GM04504 (cell line): Measurements from ENCODE around the gene ACAP3.
A peak's percentile ranks its signal among the peaks of the same experiment; 100 is the strongest.

Experiments used
- DNase-seq: peaks from one replicate; pipeline ENCODE4 v3.0.0-alpha.2; 2012; ENCODE audit warnings: low read depth

ACAP3 gene, protein sequence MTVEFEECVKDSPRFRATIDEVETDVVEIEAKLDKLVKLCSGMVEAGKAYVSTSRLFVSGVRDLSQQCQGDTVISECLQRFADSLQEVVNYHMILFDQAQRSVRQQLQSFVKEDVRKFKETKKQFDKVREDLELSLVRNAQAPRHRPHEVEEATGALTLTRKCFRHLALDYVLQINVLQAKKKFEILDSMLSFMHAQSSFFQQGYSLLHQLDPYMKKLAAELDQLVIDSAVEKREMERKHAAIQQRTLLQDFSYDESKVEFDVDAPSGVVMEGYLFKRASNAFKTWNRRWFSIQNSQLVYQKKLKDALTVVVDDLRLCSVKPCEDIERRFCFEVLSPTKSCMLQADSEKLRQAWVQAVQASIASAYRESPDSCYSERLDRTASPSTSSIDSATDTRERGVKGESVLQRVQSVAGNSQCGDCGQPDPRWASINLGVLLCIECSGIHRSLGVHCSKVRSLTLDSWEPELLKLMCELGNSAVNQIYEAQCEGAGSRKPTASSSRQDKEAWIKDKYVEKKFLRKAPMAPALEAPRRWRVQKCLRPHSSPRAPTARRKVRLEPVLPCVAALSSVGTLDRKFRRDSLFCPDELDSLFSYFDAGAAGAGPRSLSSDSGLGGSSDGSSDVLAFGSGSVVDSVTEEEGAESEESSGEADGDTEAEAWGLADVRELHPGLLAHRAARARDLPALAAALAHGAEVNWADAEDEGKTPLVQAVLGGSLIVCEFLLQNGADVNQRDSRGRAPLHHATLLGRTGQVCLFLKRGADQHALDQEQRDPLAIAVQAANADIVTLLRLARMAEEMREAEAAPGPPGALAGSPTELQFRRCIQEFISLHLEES

DNA sequence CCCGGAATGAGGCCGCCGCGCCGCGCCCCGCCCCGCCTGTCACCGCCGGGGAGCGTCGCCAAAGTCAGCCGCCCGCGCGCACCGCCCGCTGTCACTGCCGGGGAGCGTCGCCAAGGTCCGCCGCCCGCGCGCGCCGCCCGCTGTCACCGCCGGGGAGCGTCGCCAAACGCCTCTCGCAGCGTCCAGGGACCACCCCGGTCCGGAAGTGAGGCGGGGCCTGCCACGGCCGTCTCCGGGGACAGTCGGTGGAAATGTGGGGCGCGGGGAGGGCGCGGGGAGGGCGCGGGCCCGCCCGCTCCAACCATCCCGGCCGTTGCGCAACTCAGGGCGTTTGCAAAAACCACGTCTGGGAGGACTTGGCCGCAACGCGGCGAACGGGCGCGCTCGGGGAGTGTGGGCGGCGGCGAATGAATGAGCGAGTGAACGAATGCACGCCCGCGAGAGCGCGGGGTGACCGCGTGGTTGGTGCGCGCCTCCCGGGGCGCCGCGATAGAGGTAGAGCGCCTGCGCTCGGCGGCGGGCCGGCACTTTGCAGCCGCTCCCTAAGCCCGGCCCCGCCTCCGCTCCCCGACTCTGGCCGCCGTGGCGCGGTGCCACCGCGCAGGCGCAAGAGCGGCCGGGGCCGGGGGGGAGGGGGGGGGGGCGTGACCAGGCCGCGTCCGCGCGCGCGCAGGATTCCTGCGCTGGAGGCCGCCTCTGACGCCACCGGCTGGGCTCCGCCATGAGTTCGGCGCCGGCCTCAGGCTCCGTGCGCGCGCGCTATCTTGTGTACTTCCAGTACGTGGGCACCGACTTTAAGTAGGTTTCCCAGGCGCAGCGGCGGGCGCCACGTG, at the start of gene ACAP3, which contains the start of gene PUSL1:
Gene ACAP3 (minus strand): TSS at position 8 of the 833 bp plus-strand sequence. CDS start 115 bp downstream, outside the sequence.
Gene PUSL1 (plus strand): TSS at position 675 of the 833 bp plus-strand sequence. CDS start 47 bp downstream, at position 722.
- DNase-seq, result peak; percentile 84

DNA sequence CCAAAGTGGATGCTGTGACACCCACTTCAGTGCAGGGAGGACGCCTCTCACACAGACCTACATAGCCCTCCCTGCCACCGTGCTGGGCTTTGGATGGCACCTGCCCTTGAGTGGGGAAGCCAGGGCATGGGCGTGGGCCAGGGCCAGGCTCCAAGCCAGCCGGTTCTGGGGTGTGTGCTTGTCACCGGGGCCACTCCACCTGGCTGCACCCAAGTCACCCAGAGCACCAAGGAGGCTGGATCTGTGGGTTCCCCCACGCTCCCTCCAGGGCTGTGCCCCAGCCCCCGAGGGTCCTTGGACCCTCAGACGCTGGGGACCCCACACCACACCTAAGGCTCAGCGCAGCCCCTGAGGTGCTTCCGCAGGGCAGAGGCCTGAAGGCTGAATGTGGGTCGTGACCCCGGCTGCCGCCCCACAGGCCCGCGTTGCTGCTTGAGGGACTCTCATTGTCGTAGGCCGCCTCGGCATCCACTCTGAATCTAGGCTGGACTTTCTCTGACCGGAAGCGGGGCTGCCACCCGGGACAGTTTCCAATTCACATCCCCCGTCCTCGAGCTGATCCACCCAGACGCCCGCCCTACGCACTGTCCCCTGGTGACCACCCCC, 49.2 kb upstream of the ACAP3 start:
- no peak for DNase-seq

DNA sequence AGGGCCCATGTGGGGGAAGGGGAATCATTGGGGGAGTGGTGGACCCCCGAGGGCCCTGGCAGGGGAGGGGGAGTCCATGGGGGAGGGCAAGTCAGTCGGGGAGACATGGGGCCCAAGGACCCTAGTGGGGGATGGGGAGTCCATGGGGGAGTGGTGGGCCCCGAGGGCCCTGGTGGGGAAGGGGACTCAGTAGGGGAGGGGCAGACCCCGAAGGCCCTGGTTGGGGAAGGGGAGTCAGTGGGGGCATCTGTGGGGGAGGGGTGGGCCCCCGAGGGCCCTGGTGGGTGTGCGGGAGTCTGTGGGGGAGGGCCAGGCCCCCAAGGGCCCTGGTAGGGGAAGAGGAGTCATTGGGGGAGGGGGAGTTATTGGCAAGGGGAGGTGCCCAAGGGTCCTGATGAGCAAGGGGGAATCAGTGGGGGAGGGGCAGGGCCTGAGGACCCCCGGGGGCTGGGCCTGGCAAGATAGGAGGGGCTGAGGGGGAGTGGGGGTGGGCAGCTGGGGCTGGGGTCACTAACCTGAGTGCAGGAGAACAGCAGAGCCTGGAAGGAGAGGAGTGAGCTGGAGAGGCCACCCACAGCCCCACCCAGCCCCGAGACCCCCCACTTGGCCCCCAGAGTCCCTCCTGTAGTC, 48.6 kb upstream of the ACAP3 start:
- no peak for DNase-seq

DNA sequence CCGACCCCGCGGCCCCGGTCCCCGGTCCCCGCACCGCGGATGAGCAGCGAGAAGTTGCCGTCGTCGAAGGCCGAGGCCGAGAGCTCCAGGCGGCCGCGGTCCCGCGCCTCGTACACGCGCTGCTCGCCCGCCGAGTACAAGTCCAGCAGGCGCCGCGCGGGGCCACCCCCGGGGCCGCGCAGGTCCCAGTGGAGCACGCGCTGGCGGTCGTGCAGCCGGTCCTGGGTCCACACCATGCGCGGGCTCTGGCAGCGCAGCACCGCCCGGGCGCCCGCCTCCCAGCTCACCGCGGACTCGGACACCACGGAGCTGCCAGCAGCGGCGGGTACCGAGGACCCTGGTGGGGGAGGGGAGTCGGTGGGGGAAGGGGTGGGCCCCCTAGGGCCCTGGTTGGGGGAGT, 47.7 kb upstream of the ACAP3 start:
- DNase-seq, result no peak

DNA sequence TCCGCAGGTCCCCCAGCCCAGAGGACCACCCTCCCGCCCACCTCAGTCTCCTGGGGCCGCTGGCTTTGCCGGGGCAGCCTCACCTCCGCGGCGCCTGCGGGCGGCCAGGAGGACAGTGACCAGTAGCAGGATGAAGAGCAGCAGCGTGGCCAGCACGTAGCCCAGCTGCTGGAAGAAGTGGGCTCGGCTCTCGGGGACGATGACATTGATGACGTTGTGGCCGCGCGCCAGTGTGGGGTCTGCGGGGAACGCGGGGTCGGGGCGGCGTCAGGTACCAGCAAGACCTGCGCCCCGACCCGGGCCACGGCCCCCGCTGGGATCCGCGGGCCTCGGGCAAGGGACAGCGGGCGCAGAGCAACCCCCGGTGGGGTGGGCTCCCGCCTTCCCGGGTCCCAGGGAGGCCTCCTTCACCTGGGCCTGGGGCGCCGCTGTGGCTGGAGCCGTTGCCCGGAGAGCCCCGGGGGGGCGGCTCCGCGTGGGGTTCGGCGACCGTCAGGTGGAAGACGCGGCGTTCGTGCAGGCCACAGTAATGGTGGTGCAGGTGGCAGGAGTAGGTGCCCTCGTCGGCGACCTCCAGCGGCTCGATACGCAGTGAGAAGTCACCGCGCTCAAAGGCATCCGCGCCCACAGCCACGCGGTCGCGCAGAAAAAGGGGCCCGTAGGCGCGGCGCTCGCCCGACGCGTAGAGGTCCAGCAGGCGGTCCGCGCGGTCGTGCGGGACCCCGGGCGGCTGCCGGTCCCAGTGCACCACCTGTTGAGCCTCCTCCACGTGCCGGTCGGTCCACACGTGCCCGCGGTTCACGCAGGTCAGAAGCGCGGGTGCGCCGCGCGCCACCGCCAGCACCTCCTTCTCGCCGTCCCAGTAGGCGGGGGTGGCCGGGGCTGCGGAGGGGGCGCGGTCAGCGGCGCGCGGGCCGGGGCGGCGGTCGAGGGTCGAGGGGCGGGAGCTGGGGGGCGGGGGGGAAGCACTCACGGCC, 46.8 kb upstream of the ACAP3 start:
- DNase-seq, result no peak

DNA sequence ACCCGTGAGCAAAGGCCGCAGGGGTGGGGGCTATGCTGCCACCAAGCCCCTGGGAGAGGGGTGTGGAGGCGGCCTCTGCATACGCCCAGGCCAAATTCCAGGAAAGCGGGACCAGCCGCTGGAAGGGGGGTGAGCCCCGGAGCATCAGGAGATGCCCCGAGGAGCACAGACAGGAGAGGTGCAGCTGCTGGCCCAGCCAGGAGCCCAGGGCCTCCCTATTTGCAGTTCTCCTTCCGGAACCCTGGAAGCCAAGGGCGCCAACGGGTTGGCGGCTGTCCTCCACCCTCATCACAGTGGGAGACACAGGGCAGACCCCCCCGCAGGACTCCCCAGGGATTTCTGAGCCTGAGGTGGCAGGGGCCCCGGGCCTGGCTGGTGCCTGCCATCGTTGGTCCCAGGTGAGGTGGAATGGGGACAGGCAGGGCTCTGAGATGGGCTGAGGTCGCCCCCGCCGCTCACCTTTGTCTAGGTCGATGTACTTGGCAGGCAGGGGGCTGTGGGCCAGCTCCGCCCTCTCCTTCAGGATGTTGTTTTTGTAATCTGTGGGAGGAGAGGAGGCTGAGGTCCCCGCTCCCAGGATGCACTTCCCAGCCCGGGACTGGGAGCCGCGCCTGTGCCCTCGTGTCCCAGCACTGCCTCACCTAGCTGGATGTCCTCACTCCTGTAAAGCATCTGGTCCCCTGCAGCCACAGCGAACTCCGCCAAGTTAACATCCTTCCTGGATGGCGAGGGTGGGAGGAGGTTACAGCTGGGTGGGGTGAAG, 45.8 kb upstream of the ACAP3 start:
- no peak for DNase-seq

DNA sequence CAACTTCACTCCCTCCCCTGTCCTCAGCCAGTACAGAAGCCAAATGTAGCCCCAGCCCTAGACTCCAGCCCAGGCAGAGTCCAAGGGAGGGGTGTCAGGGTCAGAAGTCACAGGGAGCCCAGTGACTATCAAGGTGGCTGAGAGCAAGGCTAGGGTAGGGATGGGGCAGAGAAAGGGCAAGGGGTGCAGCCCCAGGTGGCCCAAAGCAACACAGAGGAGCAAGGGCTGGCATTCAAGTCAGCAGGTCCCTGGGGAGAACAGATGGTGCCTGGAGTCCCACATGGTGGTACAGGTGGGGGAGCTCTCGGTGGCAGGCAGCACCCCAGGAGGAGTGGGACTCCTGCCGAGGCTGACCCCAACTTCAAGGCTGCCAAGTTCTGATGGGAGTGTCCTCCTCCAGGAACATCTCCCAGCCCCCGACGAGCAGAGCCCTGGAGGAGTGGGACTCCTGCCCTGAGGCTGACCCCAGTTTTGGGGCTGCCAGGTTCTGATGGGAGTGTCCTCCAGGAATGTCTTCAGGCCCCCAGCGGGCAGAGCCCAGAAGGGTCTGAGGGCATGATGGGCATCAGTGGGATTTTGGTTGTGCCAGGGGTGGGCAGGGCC, 45.2 kb upstream of the ACAP3 start:
- no peak for DNase-seq

DNA sequence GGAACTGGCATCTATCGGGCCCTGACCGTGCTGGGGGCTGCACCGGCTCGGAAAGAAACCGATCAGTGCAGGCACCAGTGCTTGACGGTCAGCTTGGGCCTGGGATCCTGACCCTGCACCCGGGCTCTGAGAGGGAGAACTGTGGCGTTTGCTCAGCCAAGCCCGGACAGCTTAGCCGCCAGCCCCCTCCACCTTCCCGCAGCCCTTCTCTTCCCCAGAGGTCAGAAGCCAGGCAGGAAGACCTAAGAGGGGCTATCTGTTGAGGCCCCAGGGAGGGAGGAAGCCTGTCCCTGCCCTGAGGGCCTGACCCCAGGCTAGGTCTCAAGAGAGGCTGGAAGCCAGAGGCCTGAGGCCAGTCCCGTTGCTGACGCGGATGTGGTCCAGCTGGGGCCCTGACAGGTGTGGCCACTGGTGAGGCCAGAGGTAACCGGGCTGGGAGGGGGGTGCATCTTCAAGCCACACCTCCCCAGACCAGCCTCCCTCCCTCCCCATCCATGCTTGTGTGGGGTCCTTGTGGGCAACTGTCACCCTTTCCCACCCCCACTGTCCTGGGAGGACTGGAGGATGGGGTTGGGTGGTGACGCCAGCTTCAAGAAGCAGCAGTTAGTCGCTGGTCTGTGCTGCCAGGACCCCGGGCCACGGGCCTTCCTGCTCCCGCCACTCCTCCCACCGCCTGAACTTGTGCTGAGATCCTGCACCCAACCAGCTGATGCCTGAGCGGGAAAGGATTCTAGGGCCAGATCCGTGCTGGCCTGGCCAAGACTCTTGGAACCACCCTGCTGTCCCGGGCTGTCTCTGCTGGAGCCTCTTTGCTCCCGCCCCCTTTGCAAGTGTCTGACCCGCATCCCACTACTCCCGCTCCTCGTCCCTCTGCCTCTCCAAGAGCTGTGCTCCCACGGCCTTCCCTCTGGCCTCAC, 44.0 kb upstream of the ACAP3 start:
- no peak for DNase-seq

DNA sequence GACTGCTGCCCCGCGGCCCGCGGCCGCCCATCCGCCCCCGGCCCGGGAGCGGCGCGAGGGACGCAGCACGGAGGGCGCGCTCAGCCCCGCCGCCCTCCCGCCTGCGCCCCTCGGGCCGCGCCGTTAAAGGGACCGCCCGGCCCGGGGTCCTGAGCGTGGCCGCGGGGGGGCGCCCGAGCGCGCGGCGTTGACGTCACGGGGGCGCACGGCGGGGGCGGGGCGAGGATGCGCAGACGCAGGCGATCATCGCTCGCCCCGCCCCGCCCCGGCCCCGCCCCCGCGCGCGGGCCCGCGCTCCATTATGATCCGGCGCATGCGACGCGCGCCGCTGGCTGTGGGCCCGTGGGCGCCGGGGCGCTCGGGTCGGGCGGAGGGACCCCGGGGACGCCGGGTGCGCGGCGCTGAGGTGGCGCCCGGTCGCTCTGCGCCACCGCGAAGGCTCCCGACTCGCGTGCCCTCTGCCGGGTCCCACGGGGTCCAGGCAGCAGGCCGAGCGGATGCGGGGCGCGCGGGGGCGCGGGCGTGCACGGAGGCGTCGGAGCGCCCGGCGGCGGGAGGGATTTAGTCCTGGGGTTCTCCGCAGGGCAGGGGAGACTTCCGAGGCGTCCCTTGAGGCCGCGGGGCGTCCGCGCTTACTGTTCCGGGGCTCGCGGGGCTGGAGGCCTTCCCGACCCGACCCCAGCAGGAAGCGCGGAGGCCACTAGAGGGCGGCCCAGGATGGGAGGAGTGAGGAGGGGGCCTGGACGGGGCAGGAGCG, 41.7 kb upstream of the ACAP3 start, which contains the start of gene DVL1:
Gene DVL1 (minus strand): TSS at position 163 of the 757 bp plus-strand sequence. CDS start 353 bp downstream, outside the sequence.
- peak; percentile 58 for DNase-seq

DNA sequence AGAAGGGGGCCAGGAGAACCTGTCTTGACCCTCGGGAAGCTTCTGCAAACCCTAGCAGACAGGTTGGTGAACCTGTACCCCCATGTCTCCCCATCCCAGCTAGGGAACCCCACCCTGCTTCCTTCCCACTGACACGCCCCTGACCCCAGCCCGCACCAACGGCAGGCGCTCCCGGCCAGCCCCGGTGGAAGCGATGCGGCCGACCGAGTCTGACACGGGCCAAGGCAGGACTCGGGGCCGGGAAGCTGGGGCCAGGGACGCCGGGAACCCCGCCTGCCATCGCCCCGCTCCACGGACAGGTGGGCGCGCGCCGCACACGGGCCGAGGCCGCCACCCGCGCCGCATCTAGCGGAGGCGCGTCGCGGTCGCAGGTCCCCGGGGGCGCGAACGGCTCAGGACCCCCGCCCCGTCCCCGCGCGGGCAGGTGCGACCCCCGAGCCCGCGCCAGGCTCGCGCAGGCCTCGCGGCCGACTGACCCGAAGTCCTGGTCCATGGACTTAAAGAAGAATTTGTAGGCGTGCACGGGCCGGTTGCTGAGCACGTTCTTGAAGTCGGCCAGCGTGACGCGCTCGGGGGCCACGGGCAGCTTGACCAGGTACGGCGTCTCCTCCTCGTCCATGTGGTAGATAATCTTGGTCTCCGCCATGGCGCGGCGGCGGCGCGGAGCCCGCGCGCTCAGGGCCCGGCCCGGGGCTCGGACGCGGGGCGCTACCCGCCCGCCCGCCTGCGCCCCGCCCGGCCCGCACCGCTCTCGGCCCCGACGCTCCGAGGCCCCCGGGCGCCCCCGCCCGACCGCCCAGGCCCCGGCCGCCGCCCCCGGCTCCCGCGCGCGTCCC, 40.9 kb upstream of the ACAP3 start:
- no peak for DNase-seq

DNA sequence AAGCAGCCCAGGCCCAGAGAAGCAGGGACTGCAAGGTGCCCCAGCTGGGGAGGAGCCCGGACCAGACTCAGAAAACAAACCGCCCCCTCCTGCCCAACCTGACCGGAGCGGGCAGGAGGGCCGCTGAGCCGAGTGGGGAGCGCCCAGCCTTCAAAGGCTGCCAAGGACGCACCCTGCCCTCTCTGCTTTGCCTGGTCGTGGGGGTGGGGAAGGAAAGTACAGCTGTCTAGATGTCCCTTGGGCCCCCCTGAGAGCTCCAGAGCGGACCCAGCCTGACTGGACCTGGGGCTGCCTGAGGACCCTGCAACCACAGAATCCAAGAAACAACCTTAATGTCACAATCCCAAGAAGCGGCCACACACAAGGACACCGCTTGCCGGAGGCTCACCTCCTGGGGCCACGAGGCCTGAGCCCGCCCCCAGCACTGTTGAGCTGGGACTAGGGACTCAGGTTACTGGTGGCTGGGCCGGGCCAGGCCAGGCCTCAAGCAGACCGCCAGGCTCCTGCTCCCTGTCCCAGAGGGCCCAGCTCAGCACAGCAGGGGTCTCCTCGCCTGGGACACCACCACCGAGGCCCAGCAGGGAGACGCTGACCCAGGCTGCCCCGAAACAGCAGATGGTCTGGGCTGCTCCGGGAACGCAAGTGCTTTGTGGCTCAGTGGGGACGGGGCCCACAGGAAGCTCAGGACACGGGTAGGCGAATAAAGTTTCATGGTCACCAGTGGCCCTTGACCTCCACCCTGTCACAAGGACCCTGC, 40.1 kb upstream of the ACAP3 start:
- DNase-seq, result no peak

DNA sequence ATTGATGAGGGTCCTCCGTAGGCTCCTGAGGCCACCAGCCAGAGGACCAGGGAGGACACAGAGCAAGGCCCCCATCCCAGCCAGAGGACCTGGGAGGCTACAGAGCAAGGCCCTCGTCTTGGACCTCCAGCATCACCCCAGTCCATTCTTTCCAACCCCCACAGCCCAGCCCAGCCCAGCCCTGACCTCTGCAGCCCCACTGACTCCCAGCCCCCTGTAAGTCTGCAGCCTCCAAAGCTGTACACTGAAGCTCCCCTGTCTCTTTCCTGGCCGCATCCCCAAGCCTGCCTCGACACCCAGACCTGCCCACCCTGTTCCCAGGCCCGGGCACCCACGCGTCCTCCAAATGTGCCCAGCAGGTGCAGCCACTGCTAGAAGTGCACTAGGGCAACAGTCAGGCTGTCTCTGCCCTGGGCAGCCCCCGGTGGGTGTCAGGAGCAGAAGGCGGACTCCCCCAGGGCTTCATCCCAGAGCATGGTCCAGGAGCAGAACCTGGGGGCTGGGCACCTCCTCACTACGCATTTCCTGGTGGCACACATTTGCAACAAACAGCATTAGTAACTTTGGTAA, 39.4 kb upstream of the ACAP3 start:
- DNase-seq, result no peak

DNA sequence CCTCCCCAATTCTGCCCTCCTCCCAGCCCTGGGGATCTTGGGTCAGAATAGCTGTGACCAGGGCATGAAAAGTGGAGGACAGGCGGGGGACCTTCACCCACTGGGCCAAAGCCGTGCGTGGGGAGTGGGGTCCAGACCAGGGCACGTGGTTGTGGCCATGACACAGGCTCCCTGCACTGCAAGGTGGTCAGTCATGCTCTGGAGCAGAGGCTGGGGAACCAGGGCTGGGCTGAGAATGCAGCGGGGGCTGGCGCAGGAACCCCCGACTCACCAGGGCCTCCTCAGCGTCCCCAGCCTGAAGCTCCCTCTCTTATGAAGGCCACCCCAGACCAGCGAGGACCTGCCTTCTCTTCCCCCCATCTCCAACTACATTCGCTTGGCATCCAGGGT, 38.8 kb upstream of the ACAP3 start:
- no peak for DNase-seq

DNA sequence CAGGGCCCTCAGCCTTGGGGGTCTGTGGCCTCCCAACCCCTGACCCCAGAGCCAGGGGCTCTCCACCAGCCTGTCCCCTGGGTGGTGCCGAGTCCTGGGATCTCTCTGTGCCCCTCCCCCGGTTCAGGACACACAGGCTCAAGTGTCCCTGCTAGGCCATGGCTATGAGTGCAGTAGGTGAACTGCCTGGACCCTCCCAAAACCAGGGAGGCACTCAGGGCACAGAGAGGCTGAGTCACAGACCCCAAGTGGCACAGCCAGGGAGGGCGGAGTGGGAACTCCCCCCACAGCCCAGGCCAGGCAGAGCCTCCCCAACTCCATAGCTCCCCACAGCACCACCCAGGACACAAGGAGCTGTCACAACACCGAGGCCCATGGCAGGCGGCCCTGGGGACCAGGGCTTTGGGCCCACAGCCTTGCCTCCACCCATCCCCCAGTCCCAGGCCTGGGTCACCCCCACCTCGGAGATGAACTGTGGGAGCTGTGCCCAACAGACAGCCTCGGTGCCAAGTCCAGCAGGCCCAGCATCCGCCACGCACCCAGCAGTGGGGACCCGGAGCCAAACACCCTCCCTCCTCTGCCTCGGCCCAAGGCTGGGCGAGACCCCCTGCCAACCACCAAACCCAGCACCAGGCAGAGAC, 38.2 kb upstream of the ACAP3 start:
- no peak for DNase-seq
